Thyroid gland (tissue), 4 donors: ENCODE measurements around the gene VWCE.
"Not testable (repeated sequence)": the region's sequence is repeated elsewhere in the genome, so short reads cannot be mapped to it uniquely, and the experiment has no call there.

Experiments used
- POLR2A ChIP-seq, 2 donors: fragments of 450-650 bp; IDR thresholded peaks; one replicate each; pipeline ENCODE4 v1.6.1; 2017; ENCODE audit warnings: antibody characterized with exemption in 2 of 2, mild to moderate bottlenecking in 2 of 2, moderate library complexity in 1 of 2
- TF ChIP-seq, protein P1 (sequence below), 6 experiments: fragments of 200-600 bp in 3 of 6; fragments of 450-650 bp in 3 of 6; sonication (generic) in 3 of 6; IDR thresholded peaks; one replicate each; pipeline ENCODE4 v1.5.1; 2016 to 2019; ENCODE audit warnings: antibody characterized with exemption in 6 of 6, mild to moderate bottlenecking in 2 of 6, inconsistent platforms in 1 of 6, moderate library complexity in 1 of 6

DNA sequence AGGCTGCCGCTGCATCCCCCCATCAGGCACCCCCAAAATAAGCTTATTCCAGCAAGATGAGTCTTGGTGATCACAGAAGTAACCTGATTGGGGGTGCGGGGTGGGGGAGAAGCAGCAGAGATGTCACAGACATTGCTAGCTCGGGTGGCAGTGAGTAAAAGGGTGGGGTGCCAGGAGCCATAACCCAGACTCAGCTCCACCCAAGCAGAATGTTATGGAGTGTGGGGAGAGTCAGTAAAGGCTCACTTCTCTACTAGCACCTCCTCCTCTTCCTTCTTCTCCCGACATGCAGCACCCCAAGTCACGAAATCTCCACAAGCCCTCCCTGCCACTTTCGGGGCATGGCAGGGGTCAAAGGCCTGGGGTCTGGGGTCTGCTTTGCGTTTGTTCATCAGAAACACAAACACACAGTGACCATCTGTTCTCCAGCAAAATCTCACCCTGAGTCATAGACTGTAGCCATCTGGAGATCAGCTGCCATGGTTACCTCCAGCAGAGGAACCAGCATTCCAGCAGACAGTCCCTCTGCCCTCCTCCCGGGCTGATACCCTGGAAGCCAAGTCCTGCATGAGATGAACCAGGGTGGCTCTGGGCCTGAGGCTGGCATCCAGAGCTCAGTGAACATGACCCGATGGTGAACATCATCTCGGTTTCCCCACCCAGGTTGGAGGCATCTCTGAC is 68.5 kb downstream of the VWCE start:
- TF ChIP-seq, protein P1, sequence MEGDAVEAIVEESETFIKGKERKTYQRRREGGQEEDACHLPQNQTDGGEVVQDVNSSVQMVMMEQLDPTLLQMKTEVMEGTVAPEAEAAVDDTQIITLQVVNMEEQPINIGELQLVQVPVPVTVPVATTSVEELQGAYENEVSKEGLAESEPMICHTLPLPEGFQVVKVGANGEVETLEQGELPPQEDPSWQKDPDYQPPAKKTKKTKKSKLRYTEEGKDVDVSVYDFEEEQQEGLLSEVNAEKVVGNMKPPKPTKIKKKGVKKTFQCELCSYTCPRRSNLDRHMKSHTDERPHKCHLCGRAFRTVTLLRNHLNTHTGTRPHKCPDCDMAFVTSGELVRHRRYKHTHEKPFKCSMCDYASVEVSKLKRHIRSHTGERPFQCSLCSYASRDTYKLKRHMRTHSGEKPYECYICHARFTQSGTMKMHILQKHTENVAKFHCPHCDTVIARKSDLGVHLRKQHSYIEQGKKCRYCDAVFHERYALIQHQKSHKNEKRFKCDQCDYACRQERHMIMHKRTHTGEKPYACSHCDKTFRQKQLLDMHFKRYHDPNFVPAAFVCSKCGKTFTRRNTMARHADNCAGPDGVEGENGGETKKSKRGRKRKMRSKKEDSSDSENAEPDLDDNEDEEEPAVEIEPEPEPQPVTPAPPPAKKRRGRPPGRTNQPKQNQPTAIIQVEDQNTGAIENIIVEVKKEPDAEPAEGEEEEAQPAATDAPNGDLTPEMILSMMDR (IDR thresholded peaks at IDR 0.05): not testable (repeated sequence)
- not testable (repeated sequence) for TF ChIP-seq POLR2A (IDR thresholded peaks at IDR 0.05)
